NCI-H1930 (cell line): ENCODE measurements around the gene CEACAM16.

Experiments used
- DNase-seq, 2 experiments: peaks; one replicate each; lab custom pipeline; 2025; lab: John Stamatoyannopoulos, UW

Gene CEACAM16

DNA sequence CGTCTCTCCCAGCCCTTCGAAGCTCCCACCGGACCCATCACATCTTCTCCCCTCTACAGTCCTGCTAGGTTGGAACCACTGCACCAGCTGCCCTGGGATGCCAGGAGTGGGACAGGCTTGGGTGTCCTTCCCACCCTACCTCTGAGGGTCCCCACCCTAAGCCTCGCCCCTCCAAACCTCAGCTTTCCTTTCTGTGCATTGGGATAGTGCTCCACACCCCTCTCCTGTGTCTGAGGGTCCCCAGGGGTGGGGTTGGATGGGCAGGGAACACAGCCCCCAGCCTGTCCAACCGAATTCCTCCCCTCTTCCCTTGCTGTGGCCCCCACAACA, 47.6 kb downstream of the CEACAM16 start:
- no peak for DNase-seq

DNA sequence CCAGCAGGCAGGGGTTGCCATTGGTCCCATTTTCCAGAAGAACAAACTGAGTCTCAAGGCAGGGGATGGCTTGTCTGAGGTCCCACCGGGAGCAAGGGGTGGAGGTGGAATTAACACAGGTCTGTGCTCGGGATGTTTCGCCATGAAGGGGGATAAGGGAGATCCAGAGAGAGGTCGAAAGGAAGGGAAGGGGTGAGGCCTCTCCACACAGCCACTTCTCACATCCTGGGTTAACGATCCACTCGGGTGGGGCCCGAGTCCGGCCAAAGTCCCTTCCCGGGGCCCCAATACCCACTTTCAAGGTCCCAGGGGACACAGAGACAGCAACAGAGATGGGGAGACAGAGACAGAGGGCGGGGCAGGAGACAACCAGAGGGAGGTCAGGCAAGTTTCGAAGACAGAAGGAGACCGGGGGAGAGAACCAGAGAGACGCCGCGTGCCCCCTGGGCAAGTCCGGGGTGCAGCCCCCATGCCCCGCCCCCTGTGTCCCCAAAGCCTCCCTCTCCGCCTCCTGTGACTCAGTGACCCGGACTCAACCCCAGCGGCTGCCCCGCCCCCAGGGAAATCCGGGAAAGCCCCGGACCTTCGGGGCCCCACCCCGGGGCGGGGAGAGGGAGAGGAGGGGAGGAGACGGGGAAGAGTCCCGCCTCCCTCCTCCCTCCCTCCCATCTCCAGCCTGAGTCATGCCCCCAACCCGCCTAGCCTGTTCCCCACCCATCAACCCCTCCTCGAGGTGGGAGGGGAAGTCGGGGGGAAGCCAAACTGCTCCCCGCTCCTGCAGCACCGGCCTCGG, 48.2 kb downstream of the CEACAM16 start:
- peak; percentile 40 to 71 for DNase-seq

DNA sequence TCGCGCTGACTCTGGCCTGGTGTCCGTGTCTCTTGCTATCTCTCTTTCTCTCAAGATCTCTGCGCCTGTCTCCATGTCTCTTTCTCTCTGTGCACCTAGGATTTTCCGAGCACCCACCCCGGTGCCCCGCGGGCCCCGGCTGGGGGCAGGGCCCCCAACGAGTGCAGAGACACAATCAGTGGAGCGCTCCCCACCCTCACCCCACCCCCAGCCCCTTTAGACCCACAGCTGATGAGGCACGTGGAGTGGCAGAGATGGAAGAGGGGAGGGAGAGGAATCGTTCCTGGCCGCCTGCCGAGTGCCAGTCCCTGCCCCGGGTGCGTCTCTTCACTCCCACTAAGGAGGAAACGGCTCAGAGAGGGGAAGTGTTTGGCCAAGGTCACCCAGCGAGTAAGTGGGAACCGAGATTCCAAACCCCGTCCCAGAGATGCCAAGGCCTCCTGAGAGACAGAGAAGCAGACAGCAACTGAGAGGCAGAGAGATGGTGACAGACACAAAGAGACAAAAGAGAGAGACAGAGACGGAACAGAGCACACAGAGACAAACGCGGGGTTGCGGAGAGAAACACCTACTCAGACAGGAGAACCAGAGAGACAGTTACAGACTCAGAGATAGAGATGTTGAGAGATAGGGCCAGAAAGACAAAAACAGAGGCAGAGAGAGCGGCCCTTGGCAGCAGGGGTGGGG, 48.9 kb downstream of the CEACAM16 start:
- DNase-seq, result no peak

DNA sequence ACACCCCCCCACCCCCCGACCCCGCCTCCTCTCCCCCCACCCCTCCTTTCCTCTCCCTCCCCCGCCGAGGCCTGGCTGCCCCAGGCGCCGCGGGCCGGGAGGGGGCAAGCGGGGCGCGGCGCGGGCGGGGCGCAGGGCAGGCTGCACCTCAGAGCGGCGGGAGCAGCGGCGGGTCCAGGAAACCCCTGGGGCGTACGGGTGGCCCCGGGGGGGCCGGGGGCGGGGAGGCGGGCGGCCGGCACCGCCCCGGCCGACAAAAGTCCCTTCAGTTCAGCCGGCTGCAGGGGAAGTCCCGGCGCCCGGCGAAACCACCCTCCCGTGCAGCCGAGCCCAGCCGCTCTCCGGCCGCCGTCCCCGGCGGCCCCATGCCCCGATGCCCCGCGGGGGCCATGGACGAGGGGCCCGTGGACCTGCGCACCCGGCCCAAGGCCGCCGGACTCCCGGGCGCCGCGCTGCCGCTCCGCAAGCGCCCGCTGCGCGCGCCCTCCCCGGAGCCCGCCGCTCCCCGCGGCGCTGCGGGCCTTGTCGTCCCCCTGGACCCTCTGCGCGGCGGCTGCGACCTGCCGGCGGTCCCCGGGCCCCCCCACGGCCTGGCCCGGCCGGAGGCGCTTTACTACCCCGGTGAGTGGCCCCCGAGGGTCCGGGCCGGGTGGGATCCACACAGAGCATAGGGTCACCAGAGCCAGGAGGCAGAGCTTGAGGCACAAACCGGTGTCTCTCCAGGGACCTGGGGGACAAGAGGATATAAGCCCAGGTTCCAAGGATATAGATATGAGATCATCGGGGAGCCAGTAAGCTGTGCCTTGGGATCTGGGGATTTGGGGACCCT, 49.7 kb downstream of the CEACAM16 start, which contains the start of gene BCL3:
TSS of gene BCL3 (plus strand) at position 283 of the 829 bp plus-strand sequence. CDS start at position 366, 83 bp downstream.
- DNase-seq, result peak in 1 of 2 experiments; percentile 31

DNA sequence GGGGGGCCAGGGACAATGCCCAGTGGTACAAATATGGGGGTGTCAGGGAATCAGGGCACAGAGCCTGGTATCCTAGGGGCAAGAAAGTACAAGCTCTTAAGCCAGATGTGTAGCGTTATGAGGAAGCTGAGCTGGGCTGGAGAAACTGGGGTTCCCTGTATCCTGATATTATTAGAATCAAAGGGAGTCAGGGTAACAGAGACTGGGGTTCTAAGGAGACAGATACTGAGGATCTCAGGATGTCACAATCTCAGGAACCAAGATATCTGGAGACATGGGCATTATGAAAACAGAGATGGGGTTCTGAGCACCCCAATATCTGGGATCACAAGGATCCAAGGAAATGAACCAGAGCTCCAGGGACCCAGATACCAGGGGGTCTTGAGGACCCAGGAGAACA, 50.3 kb downstream of the CEACAM16 start:
- DNase-seq, result no peak

DNA sequence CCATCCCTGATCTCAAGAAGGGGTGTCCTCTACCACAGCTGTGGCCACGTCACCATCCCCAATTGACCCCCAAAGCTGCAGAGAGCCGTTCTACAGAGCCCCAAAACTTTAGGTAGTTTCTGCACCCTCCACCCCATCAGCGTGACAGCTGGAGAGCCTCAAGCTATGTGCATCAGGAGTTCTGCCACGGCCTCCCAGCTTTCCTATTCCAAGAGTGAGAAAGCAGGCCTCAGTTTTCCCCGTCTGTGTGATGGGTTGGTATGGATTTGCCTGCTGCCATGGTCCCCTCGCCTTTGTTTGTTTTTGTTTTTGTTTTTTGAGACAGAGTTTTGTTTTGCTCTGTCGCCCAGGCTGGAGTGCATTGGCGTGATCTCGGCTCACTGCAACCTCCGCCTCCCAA, 51.0 kb downstream of the CEACAM16 start:
- DNase-seq, result no peak

DNA sequence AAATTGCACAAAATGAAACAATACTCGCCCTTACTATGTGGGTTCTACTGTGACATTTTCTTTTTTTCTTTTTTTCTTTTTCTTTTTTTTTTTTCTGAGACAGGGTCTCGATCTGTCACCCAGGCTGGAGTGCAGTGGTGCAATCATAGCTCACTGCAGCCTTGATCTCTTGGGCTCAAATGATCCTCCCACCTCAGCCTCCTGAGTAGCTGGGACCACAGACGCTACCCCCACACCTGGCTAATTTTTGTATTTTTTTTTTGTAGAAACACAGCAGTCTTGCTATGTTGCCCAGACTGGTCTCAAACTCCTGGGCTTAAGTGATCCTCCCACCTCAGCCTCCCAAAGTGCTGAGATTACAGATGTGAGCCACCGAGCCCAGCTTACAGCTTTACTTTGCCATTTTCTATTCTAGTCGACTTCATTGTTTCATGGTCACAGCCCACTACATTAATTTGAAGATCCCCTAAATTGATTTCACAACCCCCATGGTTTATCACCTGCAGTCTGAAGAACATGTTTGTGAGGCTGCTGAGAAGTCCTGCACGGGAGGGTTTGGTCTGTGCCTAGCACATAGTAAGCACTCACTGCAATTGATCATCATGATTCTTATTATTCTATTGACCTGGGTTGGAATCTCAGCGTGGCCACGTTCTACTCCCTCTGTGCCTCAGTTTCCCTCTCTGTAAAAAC, 53.3 kb downstream of the CEACAM16 start:
- DNase-seq, result no peak

DNA sequence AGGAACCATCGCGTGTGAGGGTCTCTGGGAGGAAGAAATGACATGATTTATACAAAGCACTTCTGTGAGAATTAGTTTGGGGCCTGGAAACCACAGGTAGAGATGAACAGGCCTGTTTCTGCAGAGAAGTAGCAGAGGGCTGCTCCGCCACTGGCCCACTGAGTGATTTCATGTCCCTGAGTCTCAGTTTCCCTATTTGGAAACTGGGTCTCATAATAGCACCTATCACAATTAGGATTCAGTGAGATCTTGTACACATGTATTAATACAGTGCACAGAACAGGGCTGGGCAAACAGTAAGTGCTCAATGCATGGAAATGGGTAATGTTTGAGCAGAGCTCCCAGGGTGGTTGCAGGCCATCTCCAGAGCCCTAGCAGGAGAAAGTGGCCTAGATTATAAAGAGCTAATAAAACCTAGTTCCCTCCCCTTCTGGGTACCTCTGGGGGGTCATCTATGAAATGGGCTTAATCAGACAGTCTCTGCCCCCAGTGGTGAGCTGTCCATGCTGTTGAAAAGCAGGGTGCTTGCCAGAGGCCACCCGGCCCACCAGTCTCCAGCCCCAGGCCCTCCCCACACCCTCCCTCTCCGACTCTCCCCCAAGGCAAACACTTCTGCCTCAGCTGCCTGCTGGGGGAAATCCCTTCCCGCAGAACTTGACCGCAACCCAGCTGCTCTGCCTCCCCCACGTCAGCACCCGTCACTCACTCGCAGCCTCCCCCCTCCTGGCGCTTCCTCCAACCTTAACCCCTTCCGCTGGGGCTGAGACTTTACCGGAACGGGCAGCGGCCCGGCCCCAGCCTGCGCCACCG, 54.1 kb downstream of the CEACAM16 start:
- no peak for DNase-seq

DNA sequence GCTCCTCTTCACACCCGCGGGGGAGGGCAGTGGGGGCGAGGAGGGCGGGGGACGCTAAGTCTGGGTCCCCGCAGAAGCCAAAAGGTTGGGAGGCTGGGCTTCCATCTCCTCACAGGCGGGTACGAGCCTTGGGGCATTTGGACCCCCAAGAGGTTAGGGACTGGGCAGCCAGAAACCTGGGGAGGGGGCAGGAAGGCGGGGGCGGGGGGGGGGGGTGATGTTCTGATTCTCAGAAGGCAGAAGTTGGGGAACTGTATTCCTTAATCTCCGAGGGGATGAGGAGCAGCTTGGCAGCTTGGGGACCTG, 54.6 kb downstream of the CEACAM16 start:
- DNase-seq, result no peak

DNA sequence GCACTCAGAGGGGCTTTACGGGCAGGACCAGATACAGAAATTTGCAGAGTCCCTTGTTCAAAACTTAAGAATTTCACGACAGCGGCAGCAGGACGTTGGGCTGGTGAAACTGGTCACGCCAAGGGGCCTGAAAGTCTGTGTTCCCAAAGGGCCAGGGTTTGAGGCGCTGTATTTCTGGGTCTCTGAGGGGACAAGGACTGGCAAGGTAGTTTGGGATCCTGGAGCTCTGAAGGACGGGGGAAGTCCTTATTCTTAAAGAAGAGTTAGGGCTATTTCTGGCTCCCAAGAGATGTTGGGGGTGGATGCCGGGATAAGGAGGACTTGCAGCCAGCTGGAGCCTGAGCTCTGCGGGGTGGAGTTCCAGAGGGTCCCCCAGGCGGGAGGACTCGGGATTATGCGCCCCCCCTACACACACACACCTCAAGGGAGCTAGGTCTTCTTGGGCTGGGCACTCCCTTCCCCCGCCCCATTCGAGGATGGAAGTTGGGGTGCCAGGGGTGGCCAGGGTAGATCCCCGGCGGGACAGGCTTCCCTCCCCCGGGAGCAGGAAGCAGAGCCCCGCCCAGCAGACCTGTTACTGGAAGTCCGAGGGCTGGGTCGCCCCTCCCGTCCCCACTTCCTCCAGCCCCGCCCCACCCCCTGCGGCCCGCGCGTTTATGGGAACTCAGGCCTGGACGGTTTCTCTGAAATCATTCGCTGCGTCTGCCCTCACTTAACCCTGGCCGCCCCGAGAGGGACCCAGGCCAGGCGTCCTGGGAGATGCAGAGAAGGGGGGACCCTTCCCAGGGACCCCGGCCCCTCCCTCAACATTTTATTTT, 55.2 kb downstream of the CEACAM16 start:
- DNase-seq, result no peak

DNA sequence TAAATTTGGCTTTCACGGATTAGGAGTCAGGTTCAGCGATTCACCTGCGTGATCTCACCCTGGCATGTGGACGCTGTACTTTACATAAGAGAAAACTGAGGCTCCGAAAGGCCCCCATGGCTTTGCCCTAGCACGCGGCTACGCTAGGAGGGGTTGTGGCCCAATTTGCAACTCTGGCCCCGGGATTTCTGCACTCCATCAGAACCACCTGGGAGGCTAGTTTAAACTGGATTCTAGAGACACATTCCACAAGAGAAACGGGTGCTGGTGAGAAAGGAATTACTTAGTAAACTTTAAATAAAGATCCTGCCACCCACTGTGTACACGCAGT, 55.8 kb downstream of the CEACAM16 start:
- DNase-seq, result no peak

DNA sequence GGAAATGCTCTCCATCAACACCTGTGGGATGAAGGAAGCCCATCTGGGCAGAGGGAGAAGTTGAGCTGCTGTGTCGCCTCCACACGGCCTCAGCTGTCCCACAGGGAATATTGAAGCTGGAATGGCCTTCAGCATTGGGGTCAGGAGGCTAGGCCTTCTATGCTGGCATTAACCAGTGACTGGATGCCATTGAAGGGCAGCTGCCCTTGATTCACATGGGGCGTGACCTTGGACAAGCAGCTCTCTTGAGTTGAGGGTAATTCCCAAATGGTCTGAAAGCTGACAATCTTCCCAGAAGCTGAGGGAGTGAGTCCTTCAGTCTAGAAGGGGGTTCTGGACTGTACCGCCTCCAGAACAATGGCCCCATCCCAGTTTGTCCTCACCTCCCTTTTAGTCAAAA, 56.3 kb downstream of the CEACAM16 start:
- DNase-seq, result no peak

DNA sequence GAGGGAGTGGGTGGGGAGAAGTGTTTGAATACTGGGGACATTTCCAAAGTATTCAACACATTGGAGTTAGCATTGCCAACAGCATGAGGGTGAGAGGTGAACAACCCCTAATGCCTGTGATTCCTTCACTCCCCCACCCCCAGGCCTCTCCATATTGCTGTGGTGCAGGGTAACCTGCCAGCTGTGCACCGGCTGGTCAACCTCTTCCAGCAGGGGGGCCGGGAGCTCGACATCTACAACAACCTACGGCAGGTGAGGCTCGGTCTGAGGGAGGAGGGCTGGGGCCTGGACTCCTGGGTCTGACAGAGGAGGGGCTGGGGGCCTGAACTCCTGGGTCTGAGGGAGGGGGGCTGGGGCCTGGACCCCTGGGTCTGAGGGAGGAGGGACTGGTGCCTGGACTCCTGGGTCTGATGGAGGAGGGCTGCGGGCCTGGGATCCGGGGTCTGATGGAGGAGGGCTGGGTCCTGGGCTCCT, 57.2 kb downstream of the CEACAM16 start:
- no peak for DNase-seq

DNA sequence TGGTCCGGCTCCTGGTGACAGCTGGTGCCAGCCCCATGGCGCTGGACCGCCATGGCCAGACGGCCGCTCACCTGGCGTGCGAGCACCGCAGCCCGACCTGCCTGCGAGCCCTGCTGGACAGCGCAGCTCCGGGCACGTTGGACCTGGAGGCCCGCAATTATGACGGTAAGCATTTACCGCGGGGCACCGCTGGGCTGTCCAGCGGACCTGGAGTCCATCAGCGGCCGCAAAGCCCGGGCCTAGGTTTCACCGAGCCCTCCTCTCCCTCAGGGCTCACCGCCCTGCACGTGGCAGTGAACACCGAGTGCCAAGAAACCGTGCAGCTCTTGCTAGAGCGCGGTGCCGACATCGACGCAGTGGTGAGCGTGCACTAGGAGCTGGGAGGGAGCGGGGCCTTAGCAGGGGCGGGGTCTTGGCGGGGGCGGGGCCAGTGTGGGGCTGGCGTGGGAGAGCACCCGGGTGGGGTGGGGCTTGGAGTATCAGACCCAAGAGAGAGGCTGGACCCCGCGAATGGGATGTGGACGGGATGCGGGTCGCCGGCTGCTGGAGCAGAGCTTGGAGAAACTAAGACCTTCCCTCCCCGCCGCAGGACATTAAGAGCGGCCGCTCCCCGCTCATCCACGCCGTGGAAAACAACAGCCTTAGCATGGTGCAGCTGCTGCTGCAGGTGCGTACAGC, 58.2 kb downstream of the CEACAM16 start:
- no peak for DNase-seq

DNA sequence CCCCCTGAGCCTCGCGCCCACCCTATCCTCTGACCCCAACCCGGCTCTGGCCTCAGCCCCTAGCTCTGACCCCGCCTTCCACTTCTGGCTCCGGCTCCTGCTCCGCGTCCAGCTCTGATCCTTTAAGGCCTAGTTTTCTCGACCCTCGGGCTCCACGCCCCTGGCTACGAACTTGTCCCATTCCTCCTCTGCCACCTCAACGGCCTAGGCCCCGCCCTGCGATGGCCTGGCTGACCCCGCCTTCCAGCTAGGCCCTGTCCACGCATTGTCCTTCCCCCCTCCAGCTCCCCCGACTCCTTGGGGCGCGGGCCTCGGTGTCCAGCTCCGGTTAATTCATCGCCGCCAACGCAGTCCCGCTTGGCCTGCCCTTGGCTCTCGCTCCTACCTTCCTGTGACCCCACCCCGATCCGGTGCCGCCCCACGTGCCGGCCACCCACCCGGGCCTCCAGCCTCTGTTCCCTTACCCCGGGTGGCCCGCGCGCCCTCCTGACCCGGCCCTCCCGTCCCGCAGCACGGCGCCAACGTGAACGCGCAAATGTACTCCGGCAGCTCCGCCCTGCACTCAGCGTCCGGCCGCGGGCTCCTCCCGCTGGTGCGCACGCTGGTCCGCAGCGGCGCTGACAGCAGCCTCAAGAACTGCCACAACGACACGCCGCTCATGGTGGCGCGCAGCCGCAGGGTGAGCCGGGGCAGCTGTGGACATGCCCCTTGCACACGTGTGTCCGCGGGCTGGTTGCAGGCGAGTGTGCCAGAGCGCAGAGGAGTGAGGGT, 59.0 kb downstream of the CEACAM16 start:
- DNase-seq, result no peak

DNA sequence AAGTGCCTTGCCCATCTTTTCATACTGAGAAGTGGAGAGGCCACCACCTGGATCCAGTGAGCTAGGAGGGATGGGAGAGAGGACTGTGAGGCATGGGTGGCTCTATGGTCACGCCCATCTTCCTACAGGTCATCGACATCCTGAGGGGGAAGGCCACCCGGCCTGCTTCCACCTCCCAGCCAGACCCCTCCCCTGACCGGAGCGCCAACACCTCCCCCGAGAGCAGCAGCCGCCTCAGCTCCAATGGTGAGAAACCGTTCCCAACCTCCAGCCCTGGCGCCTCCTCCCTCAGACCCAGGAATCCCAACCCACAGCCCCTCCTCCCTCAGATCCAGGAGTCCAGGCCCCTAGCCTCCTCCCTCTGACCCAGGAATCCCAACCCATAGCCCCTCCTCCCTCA, 59.6 kb downstream of the CEACAM16 start:
- DNase-seq, result no peak

DNA sequence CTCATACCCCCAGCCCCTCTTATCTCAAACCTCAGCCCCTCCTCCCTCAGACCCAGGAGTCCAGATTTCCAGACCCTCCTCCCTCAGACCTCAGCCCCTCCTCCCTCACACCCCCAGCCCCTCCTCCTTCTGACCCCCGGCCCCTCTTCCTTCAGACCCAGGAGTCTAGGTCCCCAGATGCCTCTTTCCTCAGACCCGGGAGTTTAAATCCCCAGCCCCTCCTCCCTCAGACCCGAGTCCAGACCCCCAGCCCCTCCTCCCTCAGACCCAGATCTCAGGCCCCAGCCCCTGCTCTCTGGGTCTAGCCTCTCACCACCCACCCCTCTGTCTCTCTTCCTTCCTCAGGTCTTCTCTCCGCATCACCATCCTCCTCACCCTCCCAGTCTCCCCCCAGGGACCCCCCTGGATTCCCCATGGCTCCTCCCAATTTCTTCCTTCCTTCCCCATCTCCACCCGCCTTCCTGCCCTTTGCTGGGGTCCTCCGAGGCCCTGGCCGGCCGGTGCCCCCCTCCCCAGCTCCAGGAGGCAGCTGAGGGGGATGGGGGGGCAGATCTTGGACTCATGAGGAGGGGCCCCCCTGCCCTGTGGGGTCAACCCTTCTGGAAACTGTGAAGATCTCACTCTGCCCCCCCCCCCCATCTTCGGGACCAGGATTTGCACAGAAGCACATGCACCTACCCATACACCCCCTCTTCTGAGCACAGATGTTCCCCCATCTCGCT, 60.3 kb downstream of the CEACAM16 start:
- DNase-seq, result no peak
